Stimulated activated naive CD8-positive, alpha-beta T cell treated with anti-CD3 and anti-CD28 coated beads, Interleukin-15, amount 100 ng/mL, for 72 hours (primary cell): ENCODE measurements around the gene MMP7.
A peak's percentile ranks its signal among the peaks of the same experiment; 100 is the strongest.

Experiments
- ATAC-seq: fragments of 150-1000 bp; cut with Tn5 transposase; 2 replicates; pipeline ENCODE4 v1.10.0; 2021; ENCODE audit warnings: mild to moderate bottlenecking, moderate library complexity
- DNase-seq, 2 donors: peaks; one replicate each; pipeline ENCODE4 v3.0.0; 2021 to 2022
- H3K27ac Mint-ChIP-seq, 2 donors: one replicate each; pipeline ENCODE4 v1.8.0; 2022; ENCODE audit warnings: mild to moderate bottlenecking in 2 of 2, mixed read lengths in 2 of 2, moderate library complexity in 2 of 2
- H3K27me3 Mint-ChIP-seq: one replicate; pipeline ENCODE4 v1.8.0; 2022; ENCODE audit warnings: mixed read lengths
- H3K4me1 Mint-ChIP-seq: one replicate; pipeline ENCODE4 v1.8.0; 2022; ENCODE audit warnings: mild to moderate bottlenecking, mixed read lengths
- H3K4me3 Mint-ChIP-seq, 2 donors: one replicate each; pipeline ENCODE4 v1.8.0; 2022; ENCODE audit warnings: mild to moderate bottlenecking in 2 of 2, mixed read lengths in 2 of 2, moderate library complexity in 1 of 2
- H3K9me3 Mint-ChIP-seq, 2 donors: one replicate each; pipeline ENCODE4 v1.8.0; 2022; ENCODE audit warnings: mixed read lengths in 2 of 2

MMP7 gene

GRCh38 chr11:102552447-102553194 lies 22.1 kb upstream of the MMP7 start:
- ATAC-seq (no peak), DNase-seq (no peak)
- Mint-ChIP-seq H3K9me3 (no peaks in the 10 kb centered on the region), H3K4me3 (no peak overlapping the region), H3K4me1 (no peaks in the 10 kb centered on the region), H3K27ac (peak overlapping the region in 1 of 2 donors; percentile 2), H3K27me3 (no peaks in the 10 kb centered on the region)

DNA sequence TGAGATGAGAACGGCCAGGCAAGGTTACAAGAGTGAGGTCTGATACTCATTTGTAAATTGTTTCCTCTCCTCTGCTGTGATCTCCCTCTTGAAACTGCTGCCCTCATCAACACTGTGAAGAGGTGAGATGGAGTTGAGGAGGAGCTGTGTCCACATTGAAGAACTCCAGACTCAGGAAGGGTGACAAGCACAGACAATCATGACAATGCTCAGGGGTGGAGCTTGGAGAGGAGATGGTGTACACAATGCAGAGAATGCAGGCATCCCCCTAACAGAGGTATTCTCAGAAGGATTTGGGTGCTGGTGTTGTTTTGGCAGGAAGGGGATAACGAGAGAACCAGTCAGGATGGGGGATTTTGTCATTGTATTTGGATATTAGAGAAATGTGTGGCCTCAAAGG lies 21.5 kb upstream of the MMP7 start:
- Mint-ChIP-seq H3K27me3 (no peaks in the 10 kb centered on the region), H3K27ac (no peak overlapping the region), H3K9me3 (no peaks in the 10 kb centered on the region), H3K4me3 (no peak overlapping the region), H3K4me1 (no peaks in the 10 kb centered on the region)
- DNase-seq = no peak
- no peak for ATAC-seq

DNA sequence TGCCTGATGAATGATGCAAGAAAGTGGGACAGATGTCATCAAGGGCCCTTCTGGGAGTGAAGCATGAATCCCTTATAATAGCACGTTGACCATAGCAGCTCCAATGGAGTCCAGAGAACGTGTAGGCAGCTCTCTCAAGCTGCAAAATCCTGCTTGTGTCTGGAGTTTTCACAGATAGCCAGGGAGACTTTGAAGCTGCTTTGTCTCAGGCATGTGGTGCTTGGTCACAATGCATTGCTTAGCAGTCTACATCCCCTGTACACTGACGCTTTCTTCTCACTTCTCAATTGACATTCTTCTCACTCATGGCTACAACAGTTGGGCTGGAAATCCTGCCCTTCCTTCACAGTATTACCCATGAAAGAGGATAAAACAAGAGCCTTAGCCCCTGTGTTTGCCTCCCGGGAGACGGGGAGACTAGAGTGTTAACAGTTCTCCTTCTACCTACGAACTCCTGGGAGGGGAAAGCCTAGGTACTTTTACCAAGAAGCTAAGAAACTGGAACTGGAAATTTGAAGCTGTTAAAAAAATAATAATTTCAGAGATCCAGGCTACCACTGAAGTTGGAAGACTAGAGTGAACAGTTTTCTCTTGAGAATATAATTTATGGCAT lies 20.7 kb upstream of the MMP7 start:
- no peak for DNase-seq
- Mint-ChIP-seq H3K27ac (no peak overlapping the region), H3K4me1 (no peaks in the 10 kb centered on the region), H3K27me3 (no peaks in the 10 kb centered on the region), H3K9me3 (no peaks in the 10 kb centered on the region), H3K4me3 (no peak overlapping the region)
- ATAC-seq = no peak

DNA sequence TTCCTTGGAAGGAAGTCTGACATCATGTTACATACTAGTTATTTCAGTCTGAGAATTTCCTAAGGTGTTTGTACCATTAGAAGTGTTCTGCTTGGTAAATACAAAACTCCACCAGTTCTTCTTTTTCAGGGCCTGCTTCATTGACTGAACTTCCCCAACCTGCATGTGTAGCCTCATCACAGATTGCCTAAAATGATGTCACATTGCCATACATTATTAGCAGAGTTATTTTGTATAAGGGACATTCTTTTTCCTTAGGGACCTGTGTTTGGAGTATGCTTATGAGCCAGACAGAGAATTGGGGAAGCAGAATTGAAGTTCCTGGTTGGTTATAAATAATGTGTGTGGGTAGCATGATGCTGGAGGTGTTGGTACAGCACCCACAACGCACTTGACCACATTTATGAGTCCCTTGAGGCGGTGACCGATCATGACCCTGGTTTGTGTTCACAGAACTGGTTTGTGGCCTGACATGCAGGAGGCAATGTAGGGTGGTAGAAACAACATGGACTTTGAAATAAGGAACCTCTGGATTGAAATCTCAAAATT lies 16.4 kb upstream of the MMP7 start:
- ATAC-seq (no peak), DNase-seq (no peak)
- Mint-ChIP-seq H3K9me3 (no peaks in the 10 kb centered on the region), H3K27me3 (no peaks in the 10 kb centered on the region), H3K4me1 (no peaks in the 10 kb centered on the region), H3K4me3 (no peak overlapping the region), H3K27ac (no peak overlapping the region)

- Mint-ChIP-seq H3K9me3 (no peaks in the 10 kb centered on the region), H3K27me3 (no peaks in the 10 kb centered on the region), H3K4me1 (no peaks in the 10 kb centered on the region), H3K4me3 (no peak overlapping the region), H3K27ac (no peak overlapping the region)
- no peak for DNase-seq
- ATAC-seq = no peak
These were observed 15.9 kb upstream of the MMP7 start for GRCh38 chr11:102546427-102546826.

GRCh38 chr11:102545701-102546100 lies 15.2 kb upstream of the MMP7 start:
- no peaks in the 10 kb centered on the region for H3K4me1 Mint-ChIP-seq
- H3K9me3 Mint-ChIP-seq = no peaks in the 10 kb centered on the region
- H3K4me3 Mint-ChIP-seq = no peak overlapping the region
- H3K27ac Mint-ChIP-seq = no peak overlapping the region
- DNase-seq (no peak), ATAC-seq (no peak)
- no peaks in the 10 kb centered on the region for H3K27me3 Mint-ChIP-seq

DNA sequence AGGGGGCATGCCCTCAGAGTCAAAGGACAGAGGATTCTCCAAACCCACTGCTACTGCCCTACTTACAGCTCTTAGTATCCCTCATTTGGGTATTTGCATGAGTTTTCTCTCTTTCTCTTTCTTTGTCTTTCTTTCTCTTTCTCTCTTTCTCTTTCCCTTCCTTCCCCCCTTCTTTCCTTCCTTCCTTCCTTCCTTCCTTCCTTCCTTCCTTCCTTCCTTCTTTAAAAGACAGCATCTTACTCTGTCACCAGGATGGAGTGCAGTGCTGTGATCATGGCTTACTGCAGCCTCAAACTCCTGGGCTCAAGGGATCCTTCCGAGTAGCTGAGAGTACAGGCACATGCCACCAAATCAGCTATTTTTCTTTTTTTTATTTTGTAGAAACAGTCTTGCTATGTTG lies 14.0 kb upstream of the MMP7 start:
- Mint-ChIP-seq H3K27me3 (no peaks in the 10 kb centered on the region), H3K27ac (no peak overlapping the region), H3K9me3 (no peaks in the 10 kb centered on the region), H3K4me3 (no peak overlapping the region), H3K4me1 (no peaks in the 10 kb centered on the region)
- DNase-seq = no peak
- no peak for ATAC-seq

DNA sequence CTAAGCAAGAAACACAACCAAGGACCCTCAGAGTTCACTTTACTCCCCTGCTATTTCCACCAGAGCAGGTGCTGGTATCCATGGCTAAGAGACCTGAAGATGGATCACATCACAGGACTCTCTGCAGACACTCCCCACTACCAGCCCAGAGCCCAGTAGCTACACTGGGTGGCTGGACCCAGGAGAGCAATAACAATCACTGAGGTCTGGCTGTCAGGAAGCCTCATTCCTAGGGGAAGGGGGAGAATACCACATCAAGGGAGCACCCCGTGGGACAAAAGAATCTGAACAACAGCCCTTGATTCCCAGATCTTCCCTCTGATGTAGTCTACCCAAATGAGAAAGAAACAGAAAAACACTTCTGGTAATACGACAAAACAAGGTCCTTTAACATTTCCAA lies 9.0 kb upstream of the MMP7 start:
- no peak overlapping the region for H3K27ac Mint-ChIP-seq
- ATAC-seq = no peak
- H3K4me1 Mint-ChIP-seq = no peaks in the 10 kb centered on the region
- H3K27me3 Mint-ChIP-seq = no peaks in the 10 kb centered on the region
- no peak for DNase-seq
- H3K9me3 Mint-ChIP-seq = no peaks in the 10 kb centered on the region
- H3K4me3 Mint-ChIP-seq = no peak overlapping the region

- Mint-ChIP-seq H3K4me3 (no peak overlapping the region), H3K27me3 (no peaks in the 10 kb centered on the region), H3K4me1 (no peaks in the 10 kb centered on the region), H3K9me3 (no peaks in the 10 kb centered on the region), H3K27ac (no peak overlapping the region)
- DNase-seq = no peak
- ATAC-seq = no peak
These were observed 8.4 kb upstream of the MMP7 start for GRCh38 chr11:102538932-102539331.

DNA sequence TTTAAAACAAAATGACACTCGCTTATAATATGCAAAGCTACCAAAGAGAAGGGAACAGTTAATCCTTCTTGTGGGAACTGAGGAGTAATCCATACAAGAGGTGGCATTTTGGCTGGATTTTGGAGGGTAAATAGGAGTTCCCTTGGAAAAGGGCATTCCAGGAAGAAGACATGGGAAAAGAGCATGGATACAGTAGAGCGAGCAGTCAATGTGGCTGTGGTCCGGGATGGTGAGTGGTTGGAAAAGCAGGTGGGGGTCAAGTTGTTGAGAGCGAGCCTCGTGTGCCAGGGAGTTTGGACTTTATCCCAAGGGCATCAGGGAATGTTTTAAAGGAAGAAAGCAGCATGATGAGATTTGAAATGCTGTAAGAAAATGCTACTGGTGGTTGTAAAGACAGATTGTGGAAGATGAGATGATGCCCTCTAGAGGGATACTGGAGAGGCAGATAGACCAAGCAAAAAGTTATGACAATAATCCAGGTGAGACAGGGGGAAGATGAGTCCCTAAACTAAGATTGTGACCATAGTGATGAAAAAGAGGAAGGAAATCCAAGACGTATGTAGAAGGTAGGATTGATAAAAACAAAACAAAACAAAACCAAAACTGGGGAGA lies 3.8 kb upstream of the MMP7 start:
- H3K27ac Mint-ChIP-seq = no peak overlapping the region
- no peaks in the 10 kb centered on the region for H3K27me3 Mint-ChIP-seq
- ATAC-seq = no peak

GRCh38 chr11:102528618-102529017 lies 1.9 kb downstream of the MMP7 start:
- no peak overlapping the region for H3K27ac Mint-ChIP-seq
- H3K4me3 Mint-ChIP-seq = no peak overlapping the region
- no peaks in the 10 kb centered on the region for H3K9me3 Mint-ChIP-seq
- no peaks in the 10 kb centered on the region for H3K4me1 Mint-ChIP-seq
- H3K27me3 Mint-ChIP-seq = no peaks in the 10 kb centered on the region
- no peak for ATAC-seq
- DNase-seq = no peak

More for the DNA sequence above, 3.8 kb upstream of the MMP7 start:
- no peak for DNase-seq
- H3K4me3 Mint-ChIP-seq = no peak overlapping the region
- no peaks in the 10 kb centered on the region for H3K9me3 Mint-ChIP-seq
- H3K4me1 Mint-ChIP-seq = no peaks in the 10 kb centered on the region

DNA sequence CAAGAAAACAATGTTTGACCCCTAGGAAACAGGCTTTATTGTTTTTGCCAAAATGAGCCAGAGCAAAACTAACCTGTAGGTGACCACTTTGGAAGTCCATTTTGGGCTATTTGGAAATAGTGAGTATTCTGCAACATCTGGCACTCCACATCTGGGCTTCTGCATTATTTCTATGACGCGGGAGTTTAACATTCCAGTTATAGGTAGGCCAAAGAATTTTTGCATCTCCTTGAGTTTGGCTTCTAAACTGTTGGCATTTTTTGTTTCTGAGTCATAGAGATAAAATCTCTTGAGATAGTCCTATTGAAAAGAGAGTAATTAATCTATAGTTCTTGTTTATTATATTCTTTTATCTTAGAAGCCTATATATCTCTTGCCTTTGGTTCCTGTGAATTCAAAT lies 2.9 kb downstream of the MMP7 start:
- ATAC-seq = no peak

DNA sequence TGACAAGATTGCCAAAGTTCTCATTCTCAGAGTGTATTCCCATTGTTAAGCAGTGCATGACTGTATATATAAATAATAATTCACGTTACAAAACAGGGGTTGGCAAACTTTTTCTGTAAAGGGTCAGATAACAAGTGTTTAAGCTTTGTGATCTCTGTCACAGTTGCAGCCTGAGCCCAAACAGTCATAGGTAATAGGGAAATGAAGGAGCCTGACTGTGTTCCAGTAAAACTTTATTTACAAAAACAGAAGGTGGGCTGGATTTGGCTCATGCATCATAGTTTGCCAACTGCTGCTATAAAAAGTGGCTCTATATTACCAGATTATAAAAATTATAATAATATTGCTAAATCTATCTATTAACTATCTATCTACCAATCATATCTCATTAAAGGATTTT lies 3.5 kb downstream of the MMP7 start:
- no peak overlapping the region for H3K27ac Mint-ChIP-seq

More for the DNA sequence above, 2.9 kb downstream of the MMP7 start:
- no peak for DNase-seq
- Mint-ChIP-seq H3K27me3 (peaks cover 3% of the 10 kb centered on the region), H3K4me1 (peaks cover 3% of the 10 kb centered on the region), H3K9me3 (no peaks in the 10 kb centered on the region), H3K27ac (no peak overlapping the region), H3K4me3 (no peak overlapping the region)

GRCh38 chr11:102523887-102524286 lies 6.7 kb downstream of the MMP7 start:
- Mint-ChIP-seq H3K27ac (no peak overlapping the region), H3K9me3 (no peaks in the 10 kb centered on the region), H3K27me3 (peaks cover 32% of the 10 kb centered on the region), H3K4me3 (no peak overlapping the region), H3K4me1 (peaks cover 7% of the 10 kb centered on the region)
- DNase-seq (no peak), ATAC-seq (no peak)

More for the DNA sequence above, 3.5 kb downstream of the MMP7 start:
- Mint-ChIP-seq H3K9me3 (no peaks in the 10 kb centered on the region), H3K4me1 (peaks cover 7% of the 10 kb centered on the region), H3K4me3 (no peak overlapping the region), H3K27me3 (peaks cover 10% of the 10 kb centered on the region)
- ATAC-seq = no peak
- no peak for DNase-seq

DNA sequence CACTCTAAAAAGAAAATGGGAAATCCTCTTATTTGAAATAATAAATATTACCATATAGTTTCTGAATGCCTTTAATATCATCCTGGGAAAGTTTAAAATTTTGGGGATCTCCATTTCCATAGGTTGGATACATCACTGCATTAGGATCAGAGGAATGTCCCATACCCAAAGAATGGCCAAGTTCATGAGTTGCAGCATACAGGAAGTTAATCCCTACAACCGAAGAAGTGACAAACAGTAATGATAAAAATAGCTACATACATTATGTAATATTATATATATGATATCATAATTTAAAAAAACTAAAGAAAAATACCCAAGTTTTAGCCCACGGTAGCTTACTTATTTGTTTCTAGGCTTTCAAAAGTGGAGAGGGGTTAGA lies 7.4 kb downstream of the MMP7 start:
- DNase-seq (no peak), ATAC-seq (no peak)
- Mint-ChIP-seq H3K27me3 (peaks cover 32% of the 10 kb centered on the region), H3K9me3 (no peaks in the 10 kb centered on the region), H3K4me3 (no peak overlapping the region), H3K4me1 (peaks cover 7% of the 10 kb centered on the region), H3K27ac (peak overlapping the region in 1 of 2 donors; percentile 87)
